Measurements from ENCODE around the gene CARD18.

DNA sequence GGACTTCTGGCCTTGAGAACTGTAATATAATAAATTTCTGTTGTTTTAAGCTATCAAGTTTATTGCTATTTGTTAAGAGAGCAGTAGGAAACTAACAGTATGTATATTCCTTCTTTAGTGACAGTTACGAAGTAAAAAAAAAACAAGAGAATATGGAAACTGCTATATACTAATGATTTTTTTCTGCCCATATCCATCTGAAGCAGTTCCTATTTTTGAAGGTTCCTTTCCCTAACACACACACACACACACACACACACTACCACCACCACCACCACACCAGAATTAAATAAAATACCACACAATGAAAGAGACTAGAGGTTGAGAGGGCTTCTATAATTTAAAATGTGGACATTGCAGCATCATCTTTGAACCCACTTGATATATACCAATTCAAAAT lies 44.4 kb upstream of the CARD18 start:
- TF ChIP-seq, protein P1, sequence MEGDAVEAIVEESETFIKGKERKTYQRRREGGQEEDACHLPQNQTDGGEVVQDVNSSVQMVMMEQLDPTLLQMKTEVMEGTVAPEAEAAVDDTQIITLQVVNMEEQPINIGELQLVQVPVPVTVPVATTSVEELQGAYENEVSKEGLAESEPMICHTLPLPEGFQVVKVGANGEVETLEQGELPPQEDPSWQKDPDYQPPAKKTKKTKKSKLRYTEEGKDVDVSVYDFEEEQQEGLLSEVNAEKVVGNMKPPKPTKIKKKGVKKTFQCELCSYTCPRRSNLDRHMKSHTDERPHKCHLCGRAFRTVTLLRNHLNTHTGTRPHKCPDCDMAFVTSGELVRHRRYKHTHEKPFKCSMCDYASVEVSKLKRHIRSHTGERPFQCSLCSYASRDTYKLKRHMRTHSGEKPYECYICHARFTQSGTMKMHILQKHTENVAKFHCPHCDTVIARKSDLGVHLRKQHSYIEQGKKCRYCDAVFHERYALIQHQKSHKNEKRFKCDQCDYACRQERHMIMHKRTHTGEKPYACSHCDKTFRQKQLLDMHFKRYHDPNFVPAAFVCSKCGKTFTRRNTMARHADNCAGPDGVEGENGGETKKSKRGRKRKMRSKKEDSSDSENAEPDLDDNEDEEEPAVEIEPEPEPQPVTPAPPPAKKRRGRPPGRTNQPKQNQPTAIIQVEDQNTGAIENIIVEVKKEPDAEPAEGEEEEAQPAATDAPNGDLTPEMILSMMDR (IDR thresholded peaks at IDR 0.05): no peak
- TF ChIP-seq POLR2A (IDR thresholded peaks at IDR 0.05): no peak
